Left kidney (tissue), 8 donors: Measurements from ENCODE around the gene OOSP4B. TPM values are rescaled to one million over a fixed set of nuclear protein-coding genes. Genes with fewer than 3 reads are reported as not detected.
"Not testable (repeated sequence)": the region's sequence is repeated elsewhere in the genome, so short reads cannot be mapped to it uniquely, and the experiment has no call there.

ENCODE experiments used
- DNase-seq: peaks from one replicate; pipeline ENCODE4 v3.0.0-alpha.2; 2013
- long read RNA-seq, 8 donors: transcript quantifications; one replicate each; lab custom pipeline, GENCODE V29; 2026
- polyA plus RNA-seq: library from polyadenylated mRNA; unstranded; fragments of 120-200 nt; gene quantifications from one replicate; pipeline ENCODE4 v1.2.1, GENCODE V29; 2013; ENCODE audit not compliant: insufficient read length

OOSP4B gene
- polyA plus RNA-seq: not detected
- long read RNA-seq, donor 1: 0 reads
- long read RNA-seq, donor 2: 0 reads
- long read RNA-seq, donor 3: 0 reads
- long read RNA-seq, donor 4: 0 reads
- long read RNA-seq, donor 5: 0 reads
- long read RNA-seq, donor 6: 0 reads
- long read RNA-seq, donor 7: 0 reads
- long read RNA-seq, donor 8: 0 reads

DNA sequence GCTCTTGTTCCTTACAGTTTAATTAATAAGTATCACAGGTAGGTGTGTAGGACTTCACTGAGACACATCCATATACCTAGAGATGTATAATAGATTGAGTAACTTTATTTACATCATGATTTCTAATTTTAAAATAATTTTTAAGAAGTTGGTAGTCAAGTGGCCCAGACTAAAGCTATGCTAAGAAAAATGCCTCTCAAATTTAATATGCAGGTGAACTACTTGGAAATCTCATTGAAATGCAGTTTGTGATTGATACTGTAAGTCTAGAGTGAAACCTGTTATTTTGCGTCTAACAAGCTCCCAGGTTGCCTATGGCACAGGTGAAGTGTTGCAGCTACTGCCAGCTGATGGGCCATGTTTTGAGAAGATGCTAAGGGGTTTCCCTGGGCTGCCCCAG is at the start of gene OOSP4B:
OOSP4B (plus strand) TSS at position 301 of the 400 bp plus-strand sequence.
- DNase-seq: no peak

- DNase-seq: no peak
Observed at GRCh38 chr11:59967677-59968394, 49.1 kb upstream of the OOSP4B start.

DNA sequence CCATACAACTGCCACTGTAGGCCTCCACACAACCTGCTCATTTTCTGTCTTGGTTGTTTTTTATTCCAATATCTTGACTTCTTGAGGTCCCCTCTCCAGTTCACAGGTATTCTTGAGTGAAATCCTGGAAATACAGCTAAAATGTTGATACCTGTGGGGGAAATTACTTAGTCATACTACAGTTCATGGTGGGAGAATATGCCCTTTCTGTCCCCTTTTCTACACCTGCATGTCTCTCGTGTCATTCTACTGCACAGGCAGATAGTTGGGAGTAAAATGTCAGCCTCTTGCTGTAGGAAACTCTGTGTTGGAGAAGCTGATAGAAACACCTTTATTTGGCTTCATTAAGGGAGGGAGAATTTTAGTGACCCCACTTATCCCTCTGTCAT is 48.6 kb upstream of the OOSP4B start:
- DNase-seq: no peak

GRCh38 chr11:59973097-59973496 is 43.9 kb upstream of the OOSP4B start:
- no peak for DNase-seq

DNA sequence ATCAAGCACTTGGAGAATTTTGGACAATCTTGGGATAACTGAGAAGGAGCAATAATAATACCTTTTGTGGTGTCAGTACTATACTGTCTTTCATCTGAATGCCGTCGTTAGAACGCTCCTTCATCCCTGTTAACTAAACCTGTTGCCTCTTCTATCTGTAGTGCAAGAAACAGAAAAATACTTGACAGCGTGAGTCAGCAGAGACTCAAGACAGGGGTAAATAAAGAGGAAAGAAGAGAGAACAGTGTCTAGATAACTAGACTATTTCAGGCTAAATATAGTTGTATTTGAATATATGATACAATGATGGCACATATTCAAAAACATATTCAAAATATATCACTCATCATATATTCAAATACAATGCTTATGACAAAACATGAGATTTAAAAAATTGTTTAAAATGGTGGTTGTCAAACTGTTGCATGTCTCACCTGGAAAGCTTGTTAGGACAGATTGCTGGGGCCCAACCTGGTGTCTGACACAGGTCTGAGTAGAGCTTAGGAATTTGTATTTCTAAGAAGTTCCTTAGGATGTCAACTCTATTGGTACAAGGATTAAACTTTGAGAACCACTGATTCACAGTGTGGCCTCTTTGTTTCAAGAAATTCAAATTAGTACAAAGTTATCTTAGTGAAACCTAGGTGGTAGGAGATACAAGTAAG is 35.7 kb upstream of the OOSP4B start:
- no peak for DNase-seq

DNA sequence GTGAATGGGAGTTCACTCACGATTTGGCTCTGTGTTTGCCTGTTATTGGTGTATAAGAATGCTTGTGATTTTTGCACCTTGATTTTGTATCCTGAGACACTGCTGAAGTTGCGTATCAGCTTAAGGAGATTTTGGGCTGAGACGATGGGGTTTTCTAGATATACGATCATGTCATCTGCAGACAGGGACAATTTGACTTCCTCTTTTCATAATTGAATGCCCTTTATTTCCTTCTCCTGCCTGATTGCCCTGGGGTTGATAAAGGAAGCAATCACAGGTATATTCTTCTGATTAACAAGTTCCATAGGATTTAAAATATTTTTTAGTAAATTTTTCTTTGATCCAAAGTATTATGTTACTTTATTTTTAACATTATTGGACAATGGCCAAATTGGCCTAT is 34.9 kb upstream of the OOSP4B start:
- DNase-seq: not testable (repeated sequence)

- DNase-seq: no peak
Observed at GRCh38 chr11:59983212-59983611, 33.8 kb upstream of the OOSP4B start.

- no peak for DNase-seq
Observed at GRCh38 chr11:59984368-59984767, 32.6 kb upstream of the OOSP4B start.

GRCh38 chr11:59990421-59990820 is 26.6 kb upstream of the OOSP4B start:
- DNase-seq: no peak

- DNase-seq: no peak
Observed at GRCh38 chr11:59992425-59992824, 24.6 kb upstream of the OOSP4B start.

GRCh38 chr11:59997800-59998199 is 19.2 kb upstream of the OOSP4B start:
- no peak for DNase-seq

- no peak for DNase-seq
Observed at GRCh38 chr11:59999691-60000090, 17.3 kb upstream of the OOSP4B start.

GRCh38 chr11:60003729-60004128 is 13.3 kb upstream of the OOSP4B start:
- no peak for DNase-seq

GRCh38 chr11:60005360-60005759 is 11.6 kb upstream of the OOSP4B start:
- no peak for DNase-seq

GRCh38 chr11:60018058-60018457 is 1.1 kb downstream of the OOSP4B start:
- DNase-seq: no peak

DNA sequence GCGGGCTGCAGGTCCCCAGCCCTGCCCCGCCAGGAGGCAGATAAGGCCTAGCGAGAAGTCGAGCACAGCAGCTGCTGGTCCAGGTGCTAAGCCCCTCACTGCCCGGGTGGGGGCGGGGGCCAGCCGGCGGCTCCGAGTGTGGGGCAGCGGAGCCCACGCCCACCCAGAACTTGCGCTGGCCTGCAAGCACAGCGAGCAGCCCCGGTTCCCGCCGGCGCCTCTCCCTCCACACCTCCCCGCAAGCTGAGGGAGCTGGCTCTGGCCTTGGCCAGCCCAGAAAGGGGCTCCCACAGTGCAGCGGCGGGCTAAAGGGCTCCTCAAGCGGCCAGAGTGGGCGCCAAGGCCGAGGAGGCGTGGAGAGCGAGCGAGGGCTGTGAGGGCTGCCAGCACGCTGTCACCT is 3.4 kb downstream of the OOSP4B start:
- not testable (repeated sequence) for DNase-seq

DNA sequence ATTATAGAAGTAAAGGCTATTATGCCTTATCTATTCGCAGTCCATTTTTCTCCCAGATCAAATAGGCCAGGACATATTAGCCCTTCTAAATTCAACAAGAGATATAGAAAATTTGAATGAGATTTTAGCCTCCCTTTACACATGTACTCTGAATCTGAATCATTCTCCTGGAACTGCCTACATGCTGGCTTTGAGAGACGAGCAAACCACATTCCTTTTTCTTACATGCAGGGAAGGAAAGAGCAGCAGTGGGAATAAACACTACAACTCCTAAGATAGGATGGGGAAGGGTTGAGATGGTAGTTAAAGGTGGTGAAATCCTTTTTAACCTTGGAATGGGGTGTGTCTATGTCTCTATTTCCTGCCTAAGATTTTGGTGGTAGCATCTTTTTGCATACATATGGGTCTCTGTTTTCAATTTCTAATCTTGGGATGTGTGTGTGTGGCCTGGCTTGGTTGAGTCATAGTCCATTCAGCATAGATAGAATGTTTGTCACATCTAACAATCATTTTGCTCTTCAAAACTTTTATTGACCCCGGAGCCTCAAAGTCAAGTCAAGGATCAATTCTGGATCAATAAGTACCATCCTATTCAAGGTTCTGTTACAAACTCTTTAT is 12.1 kb downstream of the OOSP4B start:
- no peak for DNase-seq

- DNase-seq: no peak
Observed at GRCh38 chr11:60040109-60040508, 23.1 kb downstream of the OOSP4B start, which contains the start of gene OOSP2. TSS of gene OOSP2 (plus strand) at chr11:60040409. CDS start at chr11:60040460, 51 bp downstream.

DNA sequence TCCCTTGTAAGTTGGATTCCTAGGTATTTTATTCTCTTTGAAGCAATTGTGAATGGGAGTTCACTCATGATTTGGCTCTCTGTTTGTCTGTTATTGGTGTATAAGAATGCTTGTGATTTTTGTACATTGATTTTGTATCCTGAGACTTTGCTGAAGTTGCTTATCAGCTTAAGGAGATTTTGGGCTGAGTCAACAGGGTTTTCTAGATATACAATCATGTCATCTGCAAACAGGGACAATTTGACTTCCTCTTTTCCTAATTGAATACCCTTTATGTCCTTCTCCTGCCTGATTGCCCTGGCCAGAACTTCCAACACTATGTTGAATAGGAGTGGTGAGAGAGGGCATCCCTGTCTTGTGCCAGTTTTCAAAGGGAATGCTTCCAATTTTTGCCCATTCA is 33.4 kb downstream of the OOSP4B start:
- DNase-seq: not testable (repeated sequence)

DNA sequence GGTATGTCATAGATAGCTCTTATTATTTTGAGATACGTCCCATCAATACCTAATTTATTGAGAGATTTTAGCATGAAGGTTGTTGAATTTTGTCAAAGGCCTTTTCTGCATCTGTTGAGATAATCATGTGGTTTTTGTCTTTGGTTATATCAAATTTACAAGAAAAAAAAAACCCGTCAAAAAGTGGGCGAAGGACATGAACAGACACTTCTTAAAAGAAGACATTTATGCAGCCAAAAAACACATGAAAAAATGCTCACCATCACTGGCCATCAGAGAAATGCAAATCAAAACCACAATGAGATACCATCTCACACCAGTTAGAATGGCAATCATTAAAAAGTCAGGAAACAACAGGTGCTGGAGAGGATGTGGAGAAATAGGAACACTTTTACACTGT is 33.9 kb downstream of the OOSP4B start:
- DNase-seq: not testable (repeated sequence)

GRCh38 chr11:60056349-60056969 is 39.5 kb downstream of the OOSP4B start, which contains the start of gene MS4A3:
TSS of gene MS4A3 (plus strand) at chr11:60056665. CDS start at chr11:60061161, 4,496 bp downstream.
- no peak for DNase-seq

- DNase-seq: no peak
Observed at GRCh38 chr11:60059052-60059451, 42.1 kb downstream of the OOSP4B start.
